RWPE1 (cell line): Measurements from ENCODE around the gene AKAP13.
A peak's percentile ranks its signal among the peaks of the same experiment; 100 is the strongest.
"Not testable (repeated sequence)": the region's sequence is repeated elsewhere in the genome, so short reads cannot be mapped to it uniquely, and the experiment has no call there.

Experiments used
- CTCF ChIA-PET: fragments of 350-600 bp; sonication (Branson Sonifier 250); formaldehyde crosslinking; extraction: SDS; loops from one replicate; lab custom pipeline; 2021; lab: Yijun Ruan, JAX
- POLR2A ChIA-PET: fragments of 400-600 bp; formaldehyde crosslinking; extraction: SDS; loops from one replicate; lab custom pipeline; 2020; ENCODE audit warnings: antibody characterized with exemption; ENCODE audit not compliant: low non-redundant PET; lab: Yijun Ruan, JAX
- DNase-seq: peaks from one replicate; pipeline ENCODE4 v3.0.0; 2012; ENCODE audit warnings: low spot score
- H3K27ac ChIP-seq: fragments of 450-650 bp; 2 replicates; pipeline ENCODE4 v1.5.1; 2017
- TF ChIP-seq, protein P1 (sequence below): fragments of 450-650 bp; conservative IDR thresholded peaks from 2 replicates; pipeline ENCODE4 v1.5.1; 2017; ENCODE audit warnings: low read depth, mild to moderate bottlenecking

Gene AKAP13

DNA sequence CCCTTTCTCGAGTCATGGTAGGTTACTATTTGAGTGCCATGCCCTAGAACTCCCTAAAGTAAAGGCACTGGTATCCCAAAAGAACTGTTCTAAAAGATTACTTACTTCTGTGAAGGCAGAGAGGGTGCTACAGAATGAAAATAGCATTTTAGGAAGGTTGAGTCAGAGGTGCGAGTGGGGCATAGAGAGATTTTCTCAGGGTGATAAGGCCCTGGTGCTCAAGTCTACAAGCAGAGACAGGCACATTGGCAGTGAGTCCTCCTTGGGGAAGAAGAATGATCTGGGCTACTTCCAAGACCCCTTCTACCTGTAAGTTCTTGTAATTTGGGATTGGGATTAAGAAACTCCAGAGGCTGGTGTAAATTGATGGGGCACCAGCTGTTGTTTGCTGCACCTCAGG lies 96.7 kb downstream of the AKAP13 start:
- ChIA-PET CTCF (no interaction called here), POLR2A (no interaction called here)
- peak; percentile 20 for DNase-seq
- peak overlapping the region; percentile 31; the same call in 1 of the 2 replicates for H3K27ac ChIP-seq
- TF ChIP-seq, protein P1, sequence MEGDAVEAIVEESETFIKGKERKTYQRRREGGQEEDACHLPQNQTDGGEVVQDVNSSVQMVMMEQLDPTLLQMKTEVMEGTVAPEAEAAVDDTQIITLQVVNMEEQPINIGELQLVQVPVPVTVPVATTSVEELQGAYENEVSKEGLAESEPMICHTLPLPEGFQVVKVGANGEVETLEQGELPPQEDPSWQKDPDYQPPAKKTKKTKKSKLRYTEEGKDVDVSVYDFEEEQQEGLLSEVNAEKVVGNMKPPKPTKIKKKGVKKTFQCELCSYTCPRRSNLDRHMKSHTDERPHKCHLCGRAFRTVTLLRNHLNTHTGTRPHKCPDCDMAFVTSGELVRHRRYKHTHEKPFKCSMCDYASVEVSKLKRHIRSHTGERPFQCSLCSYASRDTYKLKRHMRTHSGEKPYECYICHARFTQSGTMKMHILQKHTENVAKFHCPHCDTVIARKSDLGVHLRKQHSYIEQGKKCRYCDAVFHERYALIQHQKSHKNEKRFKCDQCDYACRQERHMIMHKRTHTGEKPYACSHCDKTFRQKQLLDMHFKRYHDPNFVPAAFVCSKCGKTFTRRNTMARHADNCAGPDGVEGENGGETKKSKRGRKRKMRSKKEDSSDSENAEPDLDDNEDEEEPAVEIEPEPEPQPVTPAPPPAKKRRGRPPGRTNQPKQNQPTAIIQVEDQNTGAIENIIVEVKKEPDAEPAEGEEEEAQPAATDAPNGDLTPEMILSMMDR: no peak

- peak; percentile 44 for DNase-seq
- H3K27ac ChIP-seq: no peak overlapping the region
- POLR2A ChIA-PET: no interaction called here
- TF ChIP-seq, protein P1: no peak
- CTCF ChIA-PET: no interaction called here
These were observed 97.3 kb downstream of the AKAP13 start for GRCh38 chr15:85477730-85478129.

DNA sequence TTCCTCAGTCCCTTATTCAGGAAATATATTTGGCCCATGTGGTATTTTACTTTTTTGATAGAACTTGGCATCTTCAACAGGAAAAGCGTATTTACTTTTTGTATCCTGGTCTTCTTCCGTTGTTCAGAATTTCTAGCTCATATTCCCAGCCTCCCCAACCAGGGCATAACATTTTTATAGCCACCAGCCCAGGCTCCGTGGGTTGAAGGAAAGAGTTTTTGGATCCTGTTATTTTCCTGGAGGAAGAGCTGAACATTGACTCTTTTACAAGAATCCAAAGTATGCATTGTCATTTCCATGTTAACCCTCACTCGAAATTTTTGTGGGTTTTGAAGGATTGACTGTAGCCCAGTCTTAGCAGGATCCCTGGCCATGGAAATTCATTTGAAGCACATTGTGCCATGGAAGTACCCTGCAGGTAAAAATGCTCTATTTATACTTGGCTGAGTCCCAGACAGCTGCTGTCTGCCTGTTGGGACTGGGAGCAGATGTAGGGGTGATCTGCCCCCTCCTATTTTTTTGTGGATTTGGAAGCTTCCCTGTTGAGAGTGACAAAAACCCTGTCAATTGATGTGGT lies 98.8 kb downstream of the AKAP13 start:
- TF ChIP-seq, protein P1: no peak
- POLR2A ChIA-PET: no interaction called here
- no peak overlapping the region for H3K27ac ChIP-seq
- peak; percentile 19 for DNase-seq
- CTCF ChIA-PET: interaction anchor here (0.6 to 1.2 kb wide), 2 partner anchors 30 to 224 kb away, joined by 3 to 4 read pairs; no protein-coding TSS in a partner anchor

DNA sequence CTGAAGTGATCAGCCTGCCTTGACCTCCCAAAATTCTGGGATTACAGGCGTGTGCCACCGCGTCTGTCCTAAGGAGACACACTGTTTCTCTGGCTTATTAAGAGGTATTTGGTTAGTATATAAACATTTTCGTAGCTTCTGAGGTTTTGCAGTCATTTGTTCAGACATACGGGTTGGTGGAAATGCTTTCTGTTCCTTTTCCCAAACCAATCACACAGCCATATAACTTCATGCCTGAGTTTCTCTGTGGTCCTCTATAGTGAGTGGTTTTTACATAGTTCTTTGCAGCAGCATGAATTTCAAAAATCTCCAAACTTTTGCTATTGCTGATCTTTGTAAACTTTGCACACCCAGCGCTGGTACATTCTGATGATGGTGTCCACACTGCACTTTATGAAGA lies 100.5 kb downstream of the AKAP13 start:
- no peak overlapping the region for H3K27ac ChIP-seq
- ChIA-PET POLR2A (no interaction called here), CTCF (no interaction called here)
- TF ChIP-seq, protein P1: no peak
- no peak for DNase-seq

- DNase-seq, H3K27ac ChIP-seq, POLR2A ChIA-PET, CTCF ChIA-PET: not testable (repeated sequence)
These were observed 101.1 kb downstream of the AKAP13 start for GRCh38 chr15:85481543-85481942.

DNA sequence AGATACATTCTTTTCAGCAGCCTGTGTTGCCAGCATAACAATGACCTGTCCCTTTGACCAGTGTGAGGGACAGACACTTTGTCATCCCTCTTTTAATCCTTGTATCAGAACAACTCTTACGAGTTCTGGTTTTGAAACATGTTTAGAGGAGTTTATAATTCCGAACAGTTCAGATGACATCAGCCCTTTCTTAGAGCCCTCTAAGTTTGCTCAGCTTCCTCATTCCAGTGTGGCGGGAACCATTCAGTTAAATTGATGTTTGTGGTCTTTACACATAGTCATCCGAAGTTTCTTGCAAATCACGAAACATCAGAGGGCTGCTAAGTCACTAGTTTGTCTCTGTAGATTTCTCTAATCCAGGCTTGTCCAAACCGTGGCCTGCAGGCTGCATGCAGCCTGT lies 102.5 kb downstream of the AKAP13 start:
- H3K27ac ChIP-seq: peak overlapping the region; percentile 23; the same call in 1 of the 2 replicates
- DNase-seq: no peak
- TF ChIP-seq, protein P1: no peak
- ChIA-PET POLR2A (no interaction called here), CTCF (interaction anchor here (0.7 kb wide), 1 partner anchor 212 kb away, joined by 3 read pairs; no protein-coding TSS in a partner anchor)

DNA sequence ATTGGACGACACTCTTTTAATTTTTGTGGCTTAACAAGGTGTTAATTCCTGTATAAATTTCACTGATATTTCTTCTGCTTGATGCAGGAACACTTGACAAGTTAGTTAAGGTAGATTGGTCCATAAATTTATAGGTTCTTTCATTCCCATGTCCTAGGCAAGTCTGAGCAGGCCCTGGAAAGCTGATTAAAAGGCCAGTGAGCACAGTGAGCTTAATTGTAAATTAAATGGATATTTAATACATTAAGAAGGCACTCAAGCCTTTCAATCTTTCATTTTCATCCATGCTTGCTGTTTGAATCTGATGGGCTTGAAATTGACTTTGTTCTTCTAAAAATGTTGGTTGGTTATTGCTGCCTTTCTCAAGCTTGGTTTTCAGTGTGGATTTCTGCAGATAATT lies 103.6 kb downstream of the AKAP13 start:
- H3K27ac ChIP-seq, POLR2A ChIA-PET, DNase-seq: not testable (repeated sequence)
- CTCF ChIA-PET: interaction anchor here (0.9 kb wide), 1 partner anchor 23 kb away, joined by 3 read pairs; no protein-coding TSS in a partner anchor

GRCh38 chr15:85484923-85485322 lies 104.5 kb downstream of the AKAP13 start:
- POLR2A ChIA-PET, H3K27ac ChIP-seq, DNase-seq: not testable (repeated sequence)
- CTCF ChIA-PET: interaction anchor here (0.6 kb wide), 1 partner anchor 122 kb away, joined by 9 read pairs; no protein-coding TSS in a partner anchor
